HG03108 (cell line): ENCODE data around the gene SMU1.
"Not testable (repeated sequence)": the region's sequence is repeated elsewhere in the genome, so short reads cannot be mapped to it uniquely, and the experiment has no call there.

ENCODE experiments used
- ATAC-seq: cut with Tn5 transposase; IDR thresholded peaks from one replicate; pipeline ENCODE4 v1.9.1; 2021; ENCODE audit warnings: moderate library complexity; ENCODE audit not compliant: unreplicated experiment

SMU1 gene

GRCh38 chr9:33017283-33018041 is 59.0 kb downstream of the SMU1 start:
- ATAC-seq: no peak

GRCh38 chr9:33014665-33015014 is 61.8 kb downstream of the SMU1 start:
- no peak for ATAC-seq

GRCh38 chr9:33013962-33014664 is 62.4 kb downstream of the SMU1 start:
- no peak for ATAC-seq

- no peak for ATAC-seq
Measured at GRCh38 chr9:33012328-33013069, 64.0 kb downstream of the SMU1 start.

GRCh38 chr9:33011831-33012230 is 64.6 kb downstream of the SMU1 start:
- ATAC-seq: no peak

- no peak for ATAC-seq
Measured at GRCh38 chr9:33007755-33008154, 68.7 kb downstream of the SMU1 start.

- ATAC-seq: not testable (repeated sequence)
Measured at GRCh38 chr9:33005335-33005734, 71.1 kb downstream of the SMU1 start.

GRCh38 chr9:33000682-33001055 is 75.8 kb downstream of the SMU1 start:
- not testable (repeated sequence) for ATAC-seq

GRCh38 chr9:32992595-32993238 is 83.8 kb downstream of the SMU1 start:
- ATAC-seq: no peak

- no peak for ATAC-seq
Measured at GRCh38 chr9:32991897-32992594, 84.4 kb downstream of the SMU1 start.
